ENCODE data around the gene ERI3. TPM values are rescaled to one million over a fixed set of nuclear protein-coding genes. Genes with fewer than 3 reads are reported as not detected.

The ERI3 gene
- total and polyA plus RNA-seq, 7 donors, result 50.4 to 96.8 (median 59.5) TPM

DNA sequence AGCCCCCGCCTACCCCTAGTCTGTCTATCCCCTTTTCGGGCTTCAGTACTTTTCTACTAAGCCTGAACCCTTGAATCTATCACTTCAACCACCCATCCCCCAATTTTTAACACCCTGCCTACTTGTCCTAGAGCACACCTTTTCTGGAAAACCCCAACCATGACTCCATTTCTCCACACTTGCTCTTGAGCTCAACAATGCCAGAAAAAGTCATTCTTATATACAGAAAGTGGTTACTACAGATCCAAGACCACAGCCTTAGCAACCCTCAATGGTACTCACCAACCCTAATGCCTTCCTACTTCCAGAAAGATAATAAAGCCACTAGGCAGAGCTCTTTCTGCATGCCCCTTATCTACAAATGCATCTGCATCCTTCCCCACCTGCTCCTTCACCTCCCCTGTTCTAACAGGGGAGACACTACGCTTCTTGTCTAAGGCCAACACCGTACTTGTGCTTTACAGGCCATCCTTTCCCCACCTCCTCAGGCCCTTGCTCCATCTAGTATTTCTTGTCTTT lies 100.6 kb downstream of the ERI3 start:
- H3K36me3 ChIP-seq (ENCODE audit: insufficient read depth in 1 of 2, low read depth in 1 of 2), result peaks cover 0 to 18% of the 10 kb centered on the region in 2 donors
- H3K9me3 ChIP-seq, result no peaks in the 10 kb centered on the region
- DNase-seq (no peak), ATAC-seq (no peak)
- intact Hi-C loops (cut with DNase I), result no loop called here
- no peaks in the 10 kb centered on the region for H3K4me1 ChIP-seq
- no peak overlapping the region for H3K4me3 ChIP-seq
- no peaks in the 10 kb centered on the region for H3K27me3 ChIP-seq (ENCODE audit: insufficient read depth in 3 of 3, low read length in 2 of 3)
- no peak overlapping the region for H3K27ac ChIP-seq
- WGBS, 3 donors, result 96 to 97% (median 96%) methylated on average over 4 of the region's 4 CpGs
- TF ChIP-seq, protein P1, sequence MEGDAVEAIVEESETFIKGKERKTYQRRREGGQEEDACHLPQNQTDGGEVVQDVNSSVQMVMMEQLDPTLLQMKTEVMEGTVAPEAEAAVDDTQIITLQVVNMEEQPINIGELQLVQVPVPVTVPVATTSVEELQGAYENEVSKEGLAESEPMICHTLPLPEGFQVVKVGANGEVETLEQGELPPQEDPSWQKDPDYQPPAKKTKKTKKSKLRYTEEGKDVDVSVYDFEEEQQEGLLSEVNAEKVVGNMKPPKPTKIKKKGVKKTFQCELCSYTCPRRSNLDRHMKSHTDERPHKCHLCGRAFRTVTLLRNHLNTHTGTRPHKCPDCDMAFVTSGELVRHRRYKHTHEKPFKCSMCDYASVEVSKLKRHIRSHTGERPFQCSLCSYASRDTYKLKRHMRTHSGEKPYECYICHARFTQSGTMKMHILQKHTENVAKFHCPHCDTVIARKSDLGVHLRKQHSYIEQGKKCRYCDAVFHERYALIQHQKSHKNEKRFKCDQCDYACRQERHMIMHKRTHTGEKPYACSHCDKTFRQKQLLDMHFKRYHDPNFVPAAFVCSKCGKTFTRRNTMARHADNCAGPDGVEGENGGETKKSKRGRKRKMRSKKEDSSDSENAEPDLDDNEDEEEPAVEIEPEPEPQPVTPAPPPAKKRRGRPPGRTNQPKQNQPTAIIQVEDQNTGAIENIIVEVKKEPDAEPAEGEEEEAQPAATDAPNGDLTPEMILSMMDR (IDR thresholded peaks at IDR 0.05), result no peak

DNA sequence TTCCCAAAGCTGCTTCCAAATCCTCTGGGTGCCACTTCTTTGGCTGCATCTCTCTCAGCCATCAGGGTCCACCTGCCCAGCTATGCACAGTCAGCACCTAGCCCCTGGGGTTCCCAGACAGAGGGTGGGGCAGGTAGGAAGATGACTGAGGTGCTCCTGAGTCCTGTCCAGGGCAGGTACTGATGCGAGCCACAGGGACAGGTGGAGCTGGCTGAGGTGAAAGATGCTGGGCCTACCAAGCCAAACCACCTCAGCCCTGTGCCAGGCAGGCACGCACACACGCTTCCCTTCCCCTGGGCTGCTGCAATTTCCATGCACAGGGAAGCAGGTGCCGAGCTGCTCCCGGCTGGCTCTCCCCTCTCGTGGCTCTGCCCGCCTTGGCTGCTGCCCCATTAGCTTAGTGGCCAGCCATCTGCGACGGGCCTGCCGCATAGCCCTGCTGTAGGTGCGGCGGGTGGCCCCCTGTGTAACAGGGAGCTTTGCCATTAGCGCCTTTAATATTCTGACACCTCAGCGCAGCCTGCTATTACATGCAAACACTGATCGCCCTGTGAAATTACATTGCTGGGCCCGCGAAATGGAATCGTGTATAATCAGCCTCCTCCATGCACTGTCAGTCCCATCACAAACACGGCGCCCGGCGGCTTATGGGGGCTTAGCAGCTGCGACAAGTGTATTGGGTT lies 102.9 kb downstream of the ERI3 start:
- Histone ChIP-seq H3K9me3 (no peaks in the 10 kb centered on the region), H3K36me3 (ENCODE audit: insufficient read depth in 1 of 2, low read depth in 1 of 2) (peaks cover 0 to 23% of the 10 kb centered on the region in 2 donors), H3K4me1 (no peaks in the 10 kb centered on the region), H3K27me3 (ENCODE audit: insufficient read depth in 3 of 3, low read length in 2 of 3) (no peaks in the 10 kb centered on the region), H3K27ac (no peak overlapping the region), H3K4me3 (no peak overlapping the region)
- TF ChIP-seq, protein P1 (IDR thresholded peaks at IDR 0.05), result no peak
- ATAC-seq (no peak), DNase-seq (no peak)
- WGBS, 3 donors, result 67 to 78% (median 71%) methylated on average over 21 to 23 of the region's 23 CpGs
- intact Hi-C loops (cut with DNase I), result no loop called here

DNA sequence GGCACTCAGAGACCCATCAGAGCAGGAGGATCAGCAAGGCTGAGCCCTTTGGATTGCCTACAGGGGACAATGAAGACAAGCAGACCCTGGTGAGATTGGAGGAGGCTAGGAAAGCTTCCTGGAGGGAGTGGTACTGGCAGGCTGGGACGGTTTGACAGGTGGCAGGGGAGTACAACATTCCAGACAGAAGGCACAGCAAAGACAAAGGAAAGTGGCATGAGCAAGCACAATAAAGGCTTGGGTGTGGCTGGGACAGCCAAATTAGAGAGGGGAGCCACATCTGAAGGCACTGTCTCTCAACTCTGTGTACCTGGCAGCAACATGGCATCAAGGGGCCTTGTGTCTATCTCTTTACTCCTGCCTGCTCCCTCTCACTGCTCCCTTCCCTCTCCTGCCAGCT lies 103.6 kb downstream of the ERI3 start:
- TF ChIP-seq, protein P1 (IDR thresholded peaks at IDR 0.05), result no peak
- H3K4me3 ChIP-seq, result no peak overlapping the region
- H3K27me3 ChIP-seq (ENCODE audit: insufficient read depth in 3 of 3, low read length in 2 of 3), result no peaks in the 10 kb centered on the region
- H3K4me1 ChIP-seq, result no peaks in the 10 kb centered on the region
- WGBS, 3 donors, result 56 to 100% (median 78%) methylated on average over 1 of the region's 1 CpG
- H3K36me3 ChIP-seq (ENCODE audit: insufficient read depth in 1 of 2, low read depth in 1 of 2), result peaks cover 0 to 25% of the 10 kb centered on the region in 2 donors
- ATAC-seq, result no peak
- H3K27ac ChIP-seq, result no peak overlapping the region
- no peak for DNase-seq
- no peaks in the 10 kb centered on the region for H3K9me3 ChIP-seq
- intact Hi-C loops (cut with DNase I), result no loop called here

DNA sequence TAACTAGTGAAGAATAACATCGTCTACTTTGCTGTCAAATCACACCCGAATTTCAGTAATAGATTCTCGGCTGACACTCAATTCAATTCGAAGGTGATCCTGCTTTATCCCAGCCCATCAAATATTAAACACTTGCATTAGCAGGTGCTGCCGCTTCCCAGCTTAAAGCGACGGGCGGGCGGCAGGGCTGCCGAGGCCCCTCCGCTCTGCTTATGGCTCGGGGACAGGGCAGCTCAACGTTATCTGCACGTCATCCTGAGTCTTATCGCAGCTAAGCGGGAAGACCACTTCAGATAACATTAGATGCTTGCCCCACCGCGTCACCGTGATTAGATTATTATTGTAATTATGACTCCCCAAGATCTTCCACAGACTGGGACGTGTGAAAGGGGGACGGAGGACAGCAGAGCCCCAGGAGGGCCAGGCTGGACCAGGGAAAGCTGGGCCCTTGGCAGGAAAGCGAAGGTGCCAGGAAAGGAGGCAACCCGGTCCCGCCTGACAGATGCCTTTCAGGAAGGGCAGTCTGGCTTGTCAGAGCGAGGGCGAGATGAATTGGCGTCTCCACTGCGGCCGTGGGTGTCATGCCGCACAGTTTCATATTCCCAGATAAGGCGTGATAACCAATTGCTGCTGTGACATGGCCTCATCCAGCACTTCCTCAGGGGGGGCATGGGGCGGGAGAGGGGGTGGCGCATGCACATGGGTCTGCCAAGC lies 104.8 kb downstream of the ERI3 start:
- TF ChIP-seq, protein P1 (IDR thresholded peaks at IDR 0.05), result no peak
- H3K4me3 ChIP-seq, result no peak overlapping the region
- intact Hi-C loops (cut with DNase I), result no loop called here
- H3K4me1 ChIP-seq, result no peaks in the 10 kb centered on the region
- no peaks in the 10 kb centered on the region for H3K27me3 ChIP-seq (ENCODE audit: insufficient read depth in 3 of 3, low read length in 2 of 3)
- no peak overlapping the region for H3K27ac ChIP-seq
- ATAC-seq (no peak), DNase-seq (no peak)
- peaks cover 0 to 21% of the 10 kb centered on the region in 2 donors for H3K36me3 ChIP-seq (ENCODE audit: insufficient read depth in 1 of 2, low read depth in 1 of 2)
- 85 to 89% (median 89%) methylated on average over 33 of the region's 33 CpGs for WGBS, 3 donors
- H3K9me3 ChIP-seq, result no peaks in the 10 kb centered on the region

Measured in psoas muscle (tissue), 8 donors.